Left ventricle myocardium inferior (tissue), 1 donor: ENCODE data around the gene APMAP. TPM values are rescaled to one million over a fixed set of nuclear protein-coding genes. Genes with fewer than 3 reads are reported as not detected.

ENCODE experiments used
- DNase-seq: peaks from one replicate; pipeline ENCODE4 v3.0.0-alpha.2; 2020
- H3K27ac ChIP-seq: fragments of 200-600 bp; replicated peaks from 2 replicates; pipeline ENCODE4 v1.8.0; 2021
- H3K27me3 ChIP-seq: fragments of 200-600 bp; 2 replicates; pipeline ENCODE4 v1.8.0; 2021; ENCODE audit warnings: low read depth
- H3K36me3 ChIP-seq: fragments of 200-600 bp; 2 replicates; pipeline ENCODE4 v1.8.0; 2021
- H3K4me1 ChIP-seq: fragments of 200-600 bp; 2 replicates; pipeline ENCODE4 v1.8.0; 2021
- H3K4me3 ChIP-seq: fragments of 200-600 bp; 2 replicates; pipeline ENCODE4 v1.8.0; 2021; ENCODE audit warnings: mild to moderate bottlenecking, moderate library complexity
- H3K9me3 ChIP-seq: fragments of 200-600 bp; replicated peaks from 2 replicates; pipeline ENCODE4 v1.8.0; 2021
- CTCF ChIP-seq: fragments of 200-600 bp; IDR thresholded peaks from 2 replicates; pipeline ENCODE4 v1.8.0; 2021; ENCODE audit warnings: antibody characterized with exemption, mild to moderate bottlenecking, borderline replicate concordance
- intact Hi-C: fragments of 100-400 bp; cut with micrococcal nuclease; formaldehyde crosslinking; loops from one replicate; pipeline ENCODE4 v1.11.0; 2022
- total RNA-seq: library from RNA; stranded (reverse); fragmentation: NEBNext Ultra II Directional; extraction: Animal tissue kit (Norgen Biotek cat#: 25700); gene quantifications from one replicate; pipeline ENCODE4 v1.2.1, GENCODE V29; 2021
- donor health status: DM: no; HTN: yes; CAD: no; lungs with severe emphysema.

Gene APMAP
- total RNA-seq, 1 donor from 2014 or later: 23.8 TPM

GRCh38 chr20:24987244-24987643 lies 5.3 kb downstream of the APMAP start:
- Histone ChIP-seq H3K4me3 (no peak overlapping the region), H3K9me3 (no peaks in the 10 kb centered on the region), H3K36me3 (no peaks in the 10 kb centered on the region), H3K27me3 (no peaks in the 10 kb centered on the region), H3K27ac (no peak overlapping the region), H3K4me1 (peaks cover 45% of the 10 kb centered on the region)
- DNase-seq: no peak
- TF ChIP-seq CTCF: no peak
- intact Hi-C loops: no loop called here

- TF ChIP-seq CTCF: no peak
- H3K36me3 ChIP-seq: peaks cover 4% of the 10 kb centered on the region
- no peaks in the 10 kb centered on the region for H3K27me3 ChIP-seq
- no peak for DNase-seq
- H3K9me3 ChIP-seq: no peaks in the 10 kb centered on the region
- H3K27ac ChIP-seq: peak overlapping the region; percentile 32
- H3K4me3 ChIP-seq: no peak overlapping the region
- peaks cover 38% of the 10 kb centered on the region for H3K4me1 ChIP-seq
- intact Hi-C loops: no loop called here
Measured at GRCh38 chr20:24986436-24987015, 6.0 kb downstream of the APMAP start.

GRCh38 chr20:24985802-24986201 lies 6.7 kb downstream of the APMAP start:
- TF ChIP-seq CTCF: no peak
- peaks cover 5% of the 10 kb centered on the region for H3K36me3 ChIP-seq
- no peaks in the 10 kb centered on the region for H3K9me3 ChIP-seq
- peak overlapping the region; percentile 32 for H3K27ac ChIP-seq
- H3K4me1 ChIP-seq: peaks cover 30% of the 10 kb centered on the region
- no peaks in the 10 kb centered on the region for H3K27me3 ChIP-seq
- intact Hi-C loops: no loop called here
- no peak overlapping the region for H3K4me3 ChIP-seq
- DNase-seq: no peak

GRCh38 chr20:24984961-24985640 lies 7.5 kb downstream of the APMAP start:
- peaks cover 29% of the 10 kb centered on the region for H3K4me1 ChIP-seq
- TF ChIP-seq CTCF: no peak
- no peak overlapping the region for H3K4me3 ChIP-seq
- H3K9me3 ChIP-seq: no peaks in the 10 kb centered on the region
- no peak for DNase-seq
- H3K27ac ChIP-seq: peak overlapping the region; percentile 32
- H3K36me3 ChIP-seq: peaks cover 12% of the 10 kb centered on the region
- intact Hi-C loops: no loop called here
- H3K27me3 ChIP-seq: no peaks in the 10 kb centered on the region

GRCh38 chr20:24983896-24984295 lies 8.7 kb downstream of the APMAP start:
- Histone ChIP-seq H3K27ac (peak overlapping the region; percentile 32), H3K9me3 (no peaks in the 10 kb centered on the region), H3K27me3 (no peaks in the 10 kb centered on the region), H3K4me3 (no peak overlapping the region), H3K4me1 (peaks cover 29% of the 10 kb centered on the region), H3K36me3 (peaks cover 13% of the 10 kb centered on the region)
- no peak for DNase-seq
- intact Hi-C loops: no loop called here
- no peak for TF ChIP-seq CTCF
